NCI-H526 treated with DMSO at 0.1 percent for 48 hours (cell line): ENCODE data around the gene KRT78.
"Not testable (repeated sequence)": the region's sequence is repeated elsewhere in the genome, so short reads cannot be mapped to it uniquely, and the experiment has no call there.

Source experiments
- DNase-seq: peaks from one replicate; lab custom pipeline; 2025; lab: John Stamatoyannopoulos, UW

The KRT78 gene

GRCh38 chr12:52848661-52849255, at the start of gene KRT78:
TSS of gene KRT78 (minus strand) at chr12:52848994. CDS start at chr12:52848930, 64 bp downstream.
- DNase-seq, result no peak

- no peak for DNase-seq
These were observed 47.7 kb upstream of the KRT78 start for GRCh38 chr12:52896190-52897100.

- no peak for DNase-seq
These were observed 47.0 kb upstream of the KRT78 start for GRCh38 chr12:52895726-52896189.

GRCh38 chr12:52892974-52893373, 44.2 kb upstream of the KRT78 start:
- no peak for DNase-seq

- DNase-seq, result no peak
These were observed 43.5 kb upstream of the KRT78 start for GRCh38 chr12:52892207-52892852.

- DNase-seq, result no peak
These were observed 42.2 kb upstream of the KRT78 start for GRCh38 chr12:52891044-52891443.

GRCh38 chr12:52890417-52890816, 41.6 kb upstream of the KRT78 start:
- no peak for DNase-seq

GRCh38 chr12:52884526-52885293, 35.9 kb upstream of the KRT78 start:
- no peak for DNase-seq

GRCh38 chr12:52880499-52880898, 31.7 kb upstream of the KRT78 start:
- DNase-seq, result not testable (repeated sequence)

- peak; percentile 86 for DNase-seq
These were observed 30.9 kb upstream of the KRT78 start for GRCh38 chr12:52879394-52880351.

GRCh38 chr12:52878507-52879393, 30.0 kb upstream of the KRT78 start:
- no peak for DNase-seq

GRCh38 chr12:52877242-52877641, 28.4 kb upstream of the KRT78 start:
- no peak for DNase-seq

GRCh38 chr12:52876372-52876771, 27.6 kb upstream of the KRT78 start:
- no peak for DNase-seq

GRCh38 chr12:52874573-52875435, 26.0 kb upstream of the KRT78 start:
- no peak for DNase-seq

GRCh38 chr12:52873832-52874572, 25.2 kb upstream of the KRT78 start:
- no peak for DNase-seq

- DNase-seq, result no peak
These were observed 24.7 kb upstream of the KRT78 start for GRCh38 chr12:52873513-52873831.

GRCh38 chr12:52872644-52873389, 24.0 kb upstream of the KRT78 start:
- no peak for DNase-seq
